NCI-H1930 (cell line): ENCODE data around the gene TERF2IP.
A peak's percentile ranks its signal among the peaks of the same experiment; 100 is the strongest.

Source experiments
- DNase-seq, 2 experiments: peaks; one replicate each; lab custom pipeline; 2025; lab: John Stamatoyannopoulos, UW

The TERF2IP gene

GRCh38 chr16:75635036-75635435 is 12.5 kb upstream of the TERF2IP start:
- DNase-seq = no peak

GRCh38 chr16:75640598-75640997 is 7.0 kb upstream of the TERF2IP start:
- DNase-seq = no peak

GRCh38 chr16:75644240-75645012 is 3.1 kb upstream of the TERF2IP start:
- no peak for DNase-seq

GRCh38 chr16:75647112-75647491 is 471 bp upstream of the TERF2IP start:
- DNase-seq = no peak

GRCh38 chr16:75648265-75649076 is 898 bp downstream of the TERF2IP start:
- DNase-seq = peak; percentile 3 to 41

- DNase-seq = no peak
Measured at GRCh38 chr16:75653922-75654321, 6.3 kb downstream of the TERF2IP start.

GRCh38 chr16:75658175-75658574 is 10.6 kb downstream of the TERF2IP start:
- no peak for DNase-seq

- DNase-seq = no peak
Measured at GRCh38 chr16:75660321-75660720, 12.7 kb downstream of the TERF2IP start.

- DNase-seq = no peak
Measured at GRCh38 chr16:75660726-75661302, 13.2 kb downstream of the TERF2IP start.

GRCh38 chr16:75667503-75667902 is 19.9 kb downstream of the TERF2IP start:
- no peak for DNase-seq

GRCh38 chr16:75676909-75677308 is 29.3 kb downstream of the TERF2IP start, which contains the start of gene CPHXL2:
Gene CPHXL2 (minus strand): TSS chr16:75677009. CDS start chr16:75676999, 10 bp downstream.
- DNase-seq = no peak

- no peak for DNase-seq
Measured at GRCh38 chr16:75679366-75679765, 31.8 kb downstream of the TERF2IP start.

GRCh38 chr16:75682308-75682707 is 34.7 kb downstream of the TERF2IP start:
- no peak for DNase-seq

- DNase-seq = no peak
Measured at GRCh38 chr16:75687361-75687760, 39.8 kb downstream of the TERF2IP start.

- DNase-seq = no peak
Measured at GRCh38 chr16:75695708-75696107, 48.1 kb downstream of the TERF2IP start.

GRCh38 chr16:75697571-75697970 is 50.0 kb downstream of the TERF2IP start:
- DNase-seq = no peak

- no peak for DNase-seq
Measured at GRCh38 chr16:75701361-75701760, 53.8 kb downstream of the TERF2IP start, which contains the start of gene DUXB. Gene DUXB (minus strand): TSS chr16:75701461. CDS start chr16:75701418, 43 bp downstream.

- no peak for DNase-seq
Measured at GRCh38 chr16:75702242-75702641, 54.7 kb downstream of the TERF2IP start.

GRCh38 chr16:75703306-75703705 is 55.7 kb downstream of the TERF2IP start:
- no peak for DNase-seq
